HG02852 (cell line): ENCODE results near the gene AP1G2.
A peak's percentile ranks its signal among the peaks of the same experiment; 100 is the strongest.

Experiments used
- ATAC-seq: cut with Tn5 transposase; IDR thresholded peaks from one replicate; pipeline ENCODE4 v1.9.1; 2021; ENCODE audit warnings: mild to moderate bottlenecking, moderate library complexity; ENCODE audit not compliant: unreplicated experiment

The AP1G2 gene

DNA sequence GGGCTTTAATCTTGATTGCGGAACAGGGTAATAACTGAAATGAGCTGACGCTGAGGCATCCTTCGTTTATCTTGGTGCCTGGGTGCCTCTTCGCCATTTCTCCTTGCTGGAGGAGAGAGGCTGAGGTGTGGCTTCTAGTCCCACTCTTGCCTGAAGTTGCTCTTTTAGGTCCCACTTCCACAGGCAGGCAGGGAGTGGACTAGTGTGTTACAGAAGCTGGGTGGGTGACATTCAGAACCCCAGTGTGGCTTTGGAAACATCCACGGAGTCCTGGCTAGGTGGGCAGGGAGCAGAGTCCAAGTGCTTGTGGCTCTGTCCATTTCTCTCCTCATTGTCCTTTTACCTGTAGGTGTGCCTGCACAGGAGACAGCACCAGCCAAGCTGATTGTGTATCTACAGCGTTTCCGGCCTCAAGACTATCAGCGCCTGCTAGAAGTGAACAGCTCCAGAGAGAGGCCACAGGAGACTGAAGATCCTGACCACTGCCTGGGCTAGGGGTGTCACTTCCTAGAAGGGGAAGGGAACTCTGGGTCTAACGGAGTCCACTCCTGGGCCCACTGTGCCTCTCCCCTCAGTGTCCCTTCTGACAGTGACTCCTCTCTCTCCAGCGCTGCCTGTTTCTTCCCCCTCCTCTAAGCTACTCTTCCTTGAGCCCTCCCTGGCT, 9.1 kb downstream of the AP1G2 start:
- ATAC-seq: no peak

DNA sequence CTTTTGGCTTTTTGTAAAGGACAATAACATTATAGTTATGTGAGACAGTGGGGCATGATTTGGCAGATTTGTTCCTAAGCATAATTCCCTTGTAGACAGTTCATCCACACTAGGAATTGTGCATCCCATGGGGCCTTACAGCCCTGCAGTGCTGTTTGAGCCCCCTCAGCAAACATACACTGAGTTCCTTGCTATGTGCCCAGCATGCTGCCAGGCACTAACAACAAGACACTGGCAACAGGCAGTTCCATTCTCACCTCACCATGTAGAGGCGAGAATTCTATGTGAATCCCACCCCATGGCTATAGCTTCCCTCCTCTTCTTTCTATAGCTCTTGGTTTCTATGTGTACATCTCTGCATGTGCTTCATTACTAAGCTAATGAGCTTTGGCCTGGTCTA, 9.6 kb downstream of the AP1G2 start:
- ATAC-seq: no peak

DNA sequence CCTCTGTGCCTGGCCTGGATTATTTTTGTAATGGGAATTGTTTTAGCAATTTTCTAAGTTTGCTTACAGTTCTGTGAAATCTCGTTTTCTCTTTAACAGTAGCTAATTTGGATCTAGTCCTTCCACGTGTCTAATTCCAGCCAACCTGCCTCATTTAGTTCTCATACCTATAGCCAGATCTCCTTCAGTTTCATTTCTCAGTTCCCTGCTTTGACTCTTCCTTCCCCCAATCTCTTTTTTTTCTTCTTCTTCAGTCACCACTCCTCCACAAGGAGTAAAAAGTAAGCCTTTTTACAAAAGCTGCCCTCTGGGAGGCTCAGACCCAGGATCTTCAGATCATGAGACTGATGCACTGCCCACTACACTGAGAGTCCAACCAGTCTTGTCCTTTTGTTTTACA, 10.1 kb downstream of the AP1G2 start:
- ATAC-seq: no peak

DNA sequence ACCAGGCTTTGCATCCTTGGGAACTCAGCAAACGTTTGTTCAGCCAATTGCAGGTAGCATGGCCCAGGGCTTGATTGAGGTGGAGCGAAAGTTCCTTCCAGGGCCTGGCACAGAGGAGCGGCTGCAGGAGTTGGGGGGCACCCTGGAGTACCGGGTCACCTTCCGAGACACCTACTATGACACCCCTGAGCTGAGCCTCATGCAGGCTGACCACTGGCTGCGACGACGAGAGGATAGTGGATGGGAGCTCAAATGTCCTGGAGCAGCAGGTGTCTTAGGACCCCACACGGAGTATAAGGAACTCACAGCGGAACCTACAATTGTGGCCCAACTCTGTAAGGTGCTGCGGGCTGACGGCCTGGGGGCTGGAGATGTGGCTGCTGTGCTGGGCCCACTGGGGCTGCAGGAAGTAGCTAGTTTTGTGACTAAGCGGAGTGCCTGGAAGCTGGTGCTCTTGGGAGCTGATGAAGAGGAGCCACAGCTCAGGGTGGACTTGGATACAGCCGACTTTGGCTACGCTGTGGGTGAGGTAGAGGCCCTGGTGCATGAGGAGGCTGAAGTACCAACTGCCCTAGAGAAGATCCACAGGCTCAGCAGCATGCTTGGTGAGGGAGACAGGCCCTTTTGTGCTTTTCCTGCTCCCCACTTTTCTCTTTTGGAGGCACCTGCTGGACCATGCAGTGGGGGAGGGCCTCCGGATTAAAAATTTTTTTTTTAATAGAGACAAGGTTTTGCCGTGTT, 10.7 kb downstream of the AP1G2 start:
- ATAC-seq: no peak

DNA sequence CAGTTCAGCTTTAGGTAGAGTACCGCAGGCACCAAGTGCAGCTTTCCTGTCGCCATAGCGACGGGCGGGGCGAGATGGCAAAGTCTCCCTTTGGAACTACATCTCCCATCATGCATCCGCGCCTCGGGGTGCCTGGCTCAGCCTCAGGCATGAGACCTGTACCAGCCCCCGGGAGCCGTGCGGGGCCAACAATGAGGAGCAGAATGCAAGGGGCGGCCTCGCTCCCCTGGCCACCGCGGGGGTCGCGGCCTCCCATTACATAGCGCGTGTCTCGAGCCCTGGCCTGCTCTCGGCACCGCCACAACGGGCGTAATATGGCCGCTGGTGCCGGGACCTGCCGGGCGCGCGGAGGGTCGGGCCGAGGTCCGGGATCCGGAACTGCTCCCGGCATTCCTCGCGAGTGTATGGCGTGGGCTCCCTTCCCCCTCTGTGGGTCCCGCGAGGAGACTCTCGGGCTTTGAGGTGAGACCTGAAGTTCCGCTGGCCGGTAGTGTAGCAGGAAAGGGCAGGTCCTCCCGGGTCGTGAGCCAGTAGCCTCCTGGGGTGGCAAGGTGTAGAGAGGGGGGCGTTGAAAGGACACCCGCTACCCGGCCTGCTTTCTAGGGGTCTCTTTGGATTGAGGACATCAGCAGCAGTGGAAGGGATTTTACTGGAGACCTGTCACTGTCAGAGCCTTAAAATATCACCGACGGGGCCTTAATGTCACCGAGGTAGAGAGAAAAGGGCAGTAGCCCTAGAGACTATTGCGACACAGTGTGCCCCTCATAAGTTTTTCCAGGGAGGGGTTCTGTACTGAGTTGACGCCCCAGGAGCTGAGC, 11.5 kb downstream of the AP1G2 start, which contains the start of gene THTPA:
Gene THTPA (plus strand): TSS at position 390 of the 818 bp plus-strand sequence. CDS start 487 bp downstream, outside the sequence.
- peak; percentile 87 for ATAC-seq

DNA sequence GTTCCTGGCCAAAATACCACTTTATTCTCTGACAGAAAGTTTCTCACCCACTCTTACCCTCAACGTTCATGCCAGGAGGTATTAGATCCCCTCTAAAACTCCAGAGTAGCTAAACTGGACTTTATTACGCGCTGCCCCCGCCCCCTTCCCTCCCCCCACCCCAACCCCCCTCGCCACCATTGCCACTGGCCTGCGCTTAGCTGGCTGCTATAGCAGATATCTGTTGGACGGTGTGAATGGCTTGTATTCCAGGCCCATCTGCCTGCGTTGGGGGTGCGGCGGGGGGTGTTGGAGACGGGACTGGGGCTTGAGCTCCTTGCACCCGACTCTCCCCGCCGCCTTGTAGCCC, 12.1 kb downstream of the AP1G2 start:
- no peak for ATAC-seq

DNA sequence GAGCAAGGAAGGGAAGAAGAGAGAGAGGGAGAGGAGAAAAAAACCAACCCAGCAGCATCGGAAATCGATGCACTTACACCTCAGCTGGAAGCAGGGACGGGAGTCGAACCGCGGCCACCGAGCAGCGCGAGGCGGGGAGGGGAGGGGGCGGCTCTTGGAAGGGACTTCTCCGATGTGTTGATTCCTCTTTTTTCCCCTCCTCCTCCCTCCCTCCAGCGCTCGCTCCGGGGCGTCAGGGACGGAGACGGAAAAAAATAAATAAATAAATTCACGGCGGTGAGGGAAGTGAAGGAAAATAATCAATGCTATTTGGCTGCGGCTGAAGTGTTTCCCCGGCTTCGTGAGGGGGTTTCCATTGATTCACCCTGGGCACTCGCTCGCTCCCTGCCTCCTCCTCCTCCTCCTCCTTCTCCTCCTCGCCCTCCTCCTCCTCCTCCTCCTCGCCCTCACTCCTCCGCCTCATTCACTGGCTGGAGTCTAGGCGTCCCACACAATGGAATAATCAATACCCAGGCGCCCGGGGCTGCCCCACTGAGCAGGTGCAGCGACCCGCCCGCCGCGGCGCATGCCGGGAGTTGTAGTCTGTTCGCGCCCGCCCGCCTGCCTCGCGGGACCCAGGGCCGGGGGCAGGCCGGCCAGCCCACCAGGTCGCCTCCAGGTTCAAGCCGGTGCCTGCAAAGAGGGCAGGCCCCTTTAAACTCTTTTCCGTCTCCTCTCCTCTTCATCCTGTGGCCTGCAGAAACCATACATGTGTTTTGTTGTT, 16.1 kb downstream of the AP1G2 start, which contains the start of gene ZFHX2:
Gene ZFHX2 (minus strand): TSS at position 500 of the 763 bp plus-strand sequence. CDS start 16,440 bp downstream, outside the sequence.
- peak; percentile 51 for ATAC-seq

DNA sequence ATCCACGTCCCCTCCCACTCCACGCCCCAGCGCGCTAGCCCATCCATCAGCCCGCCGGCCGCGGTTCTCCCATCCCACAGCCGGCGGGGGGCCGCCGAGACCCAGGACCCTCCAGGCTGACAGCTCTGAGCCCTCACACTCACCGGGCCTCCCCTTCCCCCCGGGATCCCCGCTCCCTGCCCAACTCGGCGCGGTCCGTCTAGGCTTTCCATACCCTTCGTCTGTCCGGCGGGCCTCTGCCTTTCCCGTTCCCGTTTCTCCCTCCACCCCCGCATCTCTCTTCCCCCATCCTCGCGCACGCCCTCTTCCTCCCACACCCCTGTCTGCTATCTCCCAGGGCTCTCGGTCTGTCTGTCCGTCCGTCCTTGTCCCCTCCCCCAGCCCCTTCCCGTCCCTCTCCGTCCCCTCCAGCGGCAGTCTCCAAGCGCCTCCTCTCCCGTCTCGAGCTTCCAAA, 16.8 kb downstream of the AP1G2 start:
- no peak for ATAC-seq

DNA sequence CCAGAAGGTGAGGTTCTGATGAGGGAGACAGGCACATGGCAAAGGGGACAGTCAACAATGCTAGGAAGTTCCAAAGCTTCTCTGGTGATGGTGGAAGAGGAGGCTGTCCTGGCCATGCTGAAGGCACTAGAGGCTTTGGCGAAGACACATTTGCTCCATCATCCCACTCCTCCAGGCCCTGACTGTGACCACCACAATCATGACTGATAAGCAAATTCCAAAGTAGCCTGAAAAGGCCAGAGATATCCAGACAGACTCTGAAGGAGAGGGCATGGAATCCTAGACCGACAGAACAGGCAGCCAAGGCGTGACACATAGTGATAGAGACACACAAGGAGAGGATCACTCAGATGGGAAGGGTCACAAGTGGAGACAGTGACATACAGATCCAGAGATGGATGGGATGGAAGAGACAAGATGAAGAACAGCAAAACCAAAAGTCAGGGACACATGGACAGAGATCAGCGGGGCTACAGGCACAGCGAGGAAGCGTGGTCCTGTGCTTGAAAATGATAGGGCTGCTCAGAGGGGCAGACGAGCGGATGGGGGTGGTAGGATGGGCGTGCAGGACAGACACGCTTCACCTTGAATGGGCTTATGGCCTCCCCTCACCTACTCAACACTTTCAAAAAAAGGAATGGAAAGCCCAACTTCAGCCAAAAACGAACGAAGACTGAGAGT, 17.3 kb downstream of the AP1G2 start:
- ATAC-seq: no peak

DNA sequence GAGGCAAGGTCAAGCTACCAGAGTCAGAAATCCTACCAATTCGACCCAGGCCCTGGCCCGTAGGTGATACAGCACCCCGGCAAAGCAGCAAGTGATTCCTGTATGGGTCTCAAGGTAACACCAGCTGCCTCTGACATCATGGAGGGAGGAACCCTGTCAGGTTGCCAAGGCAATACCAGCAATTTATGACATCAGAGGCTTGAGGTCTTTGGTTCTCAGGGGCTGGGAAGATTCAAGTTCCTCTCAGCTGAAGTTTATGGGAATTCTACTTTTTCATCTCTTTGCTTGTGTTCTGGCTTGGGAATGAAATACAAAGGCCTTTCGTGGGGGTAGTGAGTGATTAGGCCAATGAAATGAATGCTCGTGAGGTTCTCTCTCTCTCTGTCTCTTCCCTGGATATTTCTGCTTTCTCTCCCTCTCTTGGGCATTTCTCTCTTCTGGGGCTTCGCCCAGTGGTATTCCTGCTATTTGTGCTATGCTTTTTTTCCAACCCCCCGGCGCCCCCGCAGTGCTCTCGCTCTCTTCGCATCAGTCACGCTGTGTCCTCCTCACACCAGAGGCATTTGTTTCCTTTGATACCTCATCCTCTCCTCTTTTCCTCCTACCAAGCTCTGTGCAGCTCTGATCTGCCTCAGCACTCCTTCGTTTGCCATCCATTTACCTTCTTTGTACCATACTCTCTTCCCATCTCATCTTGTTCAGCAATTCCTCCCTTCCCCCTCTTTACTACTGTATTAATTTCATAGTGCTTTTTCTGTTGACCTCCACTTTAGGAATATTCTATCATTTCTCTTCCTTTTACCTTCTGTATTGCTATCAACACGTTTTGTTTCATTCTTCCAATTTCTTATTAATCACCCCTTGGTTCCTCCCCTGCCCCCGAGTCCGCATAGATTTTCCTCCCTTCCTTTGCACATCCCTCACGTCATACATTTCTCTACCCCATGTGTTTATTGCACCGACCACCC, 19.0 kb downstream of the AP1G2 start:
- ATAC-seq: no peak

DNA sequence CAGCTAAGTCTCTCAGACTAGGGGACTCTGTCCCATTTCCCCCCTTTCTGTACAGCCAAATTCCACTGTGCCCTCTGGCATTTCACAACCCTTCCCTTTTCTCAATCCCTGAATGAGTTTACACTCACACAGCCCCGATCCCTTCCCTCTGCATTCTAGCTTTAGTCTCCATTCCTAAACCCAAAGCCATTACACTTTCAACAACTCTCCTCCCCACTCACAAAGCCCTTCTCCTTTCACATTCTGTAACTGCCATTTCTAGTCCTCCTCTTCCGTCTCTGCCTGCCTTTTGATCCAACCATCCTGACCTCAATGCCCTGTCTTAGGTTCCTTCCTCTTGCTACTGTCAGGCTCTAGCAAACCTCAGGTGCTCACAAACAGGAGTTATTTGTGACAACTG, 19.7 kb downstream of the AP1G2 start:
- no peak for ATAC-seq

DNA sequence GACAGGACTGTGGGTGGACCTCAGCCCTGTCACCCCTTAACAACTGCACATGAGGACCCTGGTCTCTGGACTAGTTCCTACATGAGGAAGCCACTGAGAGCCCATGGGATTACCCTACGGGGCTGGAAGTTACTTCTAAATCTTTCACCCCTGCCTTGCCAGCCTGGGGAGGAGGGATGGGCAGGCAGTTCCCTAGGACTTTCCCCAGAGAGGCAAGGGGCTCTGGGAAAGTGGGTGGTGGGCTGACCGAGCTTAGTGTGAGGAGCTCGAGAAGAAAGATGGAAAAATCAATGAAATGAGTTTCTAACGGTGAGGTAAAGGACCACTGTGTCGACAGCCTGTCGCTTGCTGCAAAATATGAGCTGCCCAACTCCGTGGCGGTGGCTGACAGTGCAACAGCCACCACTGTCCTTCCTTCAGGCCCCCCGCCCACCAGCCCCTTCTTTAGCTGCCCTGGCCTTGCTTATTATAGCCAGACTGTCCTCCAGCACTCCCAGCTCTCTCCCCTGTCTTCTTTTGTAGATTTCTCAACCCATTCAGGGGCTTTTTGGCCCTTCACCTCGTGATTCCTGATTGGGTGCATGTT, 21.0 kb downstream of the AP1G2 start:
- ATAC-seq: no peak

DNA sequence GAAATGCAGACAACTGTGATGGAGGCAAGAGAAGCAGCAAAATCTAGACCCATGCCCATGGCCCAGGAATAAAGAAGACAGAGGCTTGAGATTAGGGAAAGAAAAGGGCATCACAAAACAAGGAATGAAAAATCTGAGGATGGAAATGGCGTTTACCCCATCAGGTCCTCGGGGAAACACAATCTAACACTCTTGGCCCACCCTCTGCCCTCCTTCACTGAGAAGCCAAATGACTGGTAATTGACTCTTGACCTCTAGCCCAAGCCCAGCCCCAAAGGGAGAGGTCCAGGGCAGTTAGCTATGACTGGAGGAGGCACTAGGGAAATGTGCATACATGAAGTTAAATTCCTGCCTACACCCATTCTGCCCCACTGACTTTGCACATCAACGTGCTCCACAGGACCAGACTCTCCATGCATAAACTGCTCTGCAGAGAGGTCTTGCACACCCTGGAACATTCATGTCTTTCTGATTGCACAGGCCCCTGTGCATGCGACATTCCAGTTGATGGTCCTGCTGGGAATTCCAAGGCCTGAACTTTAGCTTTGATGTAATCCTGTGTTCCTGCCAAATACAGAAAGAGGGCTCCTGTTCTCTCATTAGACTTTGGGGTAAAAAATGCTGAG, 21.7 kb downstream of the AP1G2 start:
- ATAC-seq: no peak

DNA sequence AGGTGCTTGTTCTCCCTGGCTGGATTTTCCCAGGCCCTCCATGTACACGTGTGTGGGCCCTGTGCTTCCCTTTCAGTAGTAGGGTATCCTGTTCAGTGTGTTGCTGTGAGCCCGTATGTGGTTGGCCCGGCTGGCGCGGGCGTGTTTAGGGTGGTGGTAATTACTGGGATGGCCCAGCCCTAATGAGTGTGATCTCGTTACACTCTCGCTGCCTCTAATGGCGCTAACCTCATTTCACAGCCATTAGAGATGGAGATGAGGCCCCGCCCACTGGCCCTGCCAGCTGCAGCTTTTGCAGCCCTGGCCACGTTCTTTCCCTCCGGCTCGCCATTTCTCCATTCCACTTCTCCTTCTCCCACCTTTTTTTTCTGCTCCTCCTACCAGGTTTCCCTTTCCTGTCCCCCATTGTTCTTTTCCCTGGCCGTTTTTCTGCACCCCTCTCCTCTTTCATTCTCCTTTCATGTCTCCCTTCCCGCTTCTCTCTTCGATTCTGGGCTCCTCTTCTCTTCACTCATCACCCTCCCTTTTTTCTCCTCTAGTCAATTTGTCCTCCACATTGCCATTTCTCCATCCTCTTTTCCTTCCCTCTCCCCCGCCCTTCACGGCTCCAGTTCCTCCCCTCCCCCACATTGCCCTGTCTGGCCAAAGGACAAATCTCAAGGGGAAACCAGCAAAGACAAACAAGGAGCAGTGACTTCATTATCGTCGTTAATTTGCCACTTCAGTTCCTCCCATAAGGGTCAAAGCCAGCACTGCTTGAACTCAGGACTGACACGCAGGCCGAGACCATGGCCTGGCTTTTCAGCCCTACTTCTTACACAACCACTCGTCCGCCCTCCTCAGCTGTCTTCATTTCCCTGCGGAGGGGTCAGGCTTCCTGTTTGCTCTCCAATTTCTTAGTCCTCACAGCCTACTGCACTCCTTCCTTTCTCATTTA, 22.8 kb downstream of the AP1G2 start:
- no peak for ATAC-seq

DNA sequence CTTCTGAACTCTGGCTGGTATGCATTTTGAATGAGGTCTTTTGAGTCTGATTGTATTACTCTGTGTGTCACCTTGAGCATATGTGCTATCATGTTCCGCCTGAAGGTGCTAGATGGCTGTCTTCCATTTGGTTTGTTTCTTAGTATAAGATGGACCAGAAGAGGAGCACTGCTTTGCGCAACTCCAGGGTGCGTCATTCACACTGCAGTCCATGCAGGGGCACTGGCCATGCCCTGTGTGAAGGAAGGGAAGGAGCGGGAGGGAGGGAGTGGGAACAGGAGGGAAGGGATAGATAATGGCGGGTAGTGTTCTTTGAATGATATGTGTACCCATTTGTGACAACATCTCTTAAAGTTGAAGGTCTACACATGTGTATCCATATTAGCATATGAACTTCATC, 24.2 kb downstream of the AP1G2 start:
- no peak for ATAC-seq

DNA sequence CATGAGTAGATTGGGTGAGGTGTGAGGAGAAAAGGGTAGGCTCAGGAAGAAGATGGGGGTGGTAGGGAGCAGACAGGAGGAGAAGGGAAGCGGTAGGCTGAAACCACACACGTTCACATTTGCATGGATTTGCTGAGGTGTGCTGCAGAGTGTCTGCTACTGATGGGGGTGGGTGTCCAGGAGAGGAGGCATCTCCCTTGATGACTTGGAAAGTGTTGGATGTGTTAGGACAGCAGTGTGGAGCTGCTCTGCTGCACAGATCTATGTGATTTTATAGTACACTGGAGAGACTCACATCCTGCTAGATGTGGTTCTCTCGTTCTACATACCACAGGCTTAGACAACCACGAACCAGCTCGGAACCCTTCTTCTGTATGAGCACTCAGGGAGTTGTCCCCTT, 25.3 kb downstream of the AP1G2 start:
- ATAC-seq: no peak

DNA sequence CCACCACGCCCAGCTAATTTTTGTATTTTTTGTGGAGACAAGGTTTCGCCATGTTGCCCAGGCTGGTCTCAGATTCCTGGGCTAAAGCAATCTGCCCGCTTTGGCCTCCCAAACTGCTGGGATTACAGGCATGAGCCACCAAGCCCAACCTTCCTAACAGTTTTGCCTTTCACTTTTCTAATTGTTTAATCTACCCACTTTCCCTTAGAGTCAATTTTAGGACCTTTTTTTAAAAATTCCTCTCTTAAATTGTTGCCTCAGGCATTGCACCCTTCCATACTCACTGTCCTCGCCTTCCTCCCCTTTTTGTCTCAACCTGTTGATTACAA, 27.5 kb downstream of the AP1G2 start:
- ATAC-seq: no peak
